Measurements from ENCODE around the gene SMIM20. TPM values are rescaled to one million over a fixed set of nuclear protein-coding genes. Genes with fewer than 3 reads are reported as not detected.

SMIM20 gene
- total RNA-seq, 1 experiment from 2014 or later = 20.1 TPM

- H3K36me3 Mint-ChIP-seq (ENCODE audit: insufficient read depth, unreplicated experiment) = peaks cover 18% of the 10 kb centered on the region
- peaks cover 9% of the 10 kb centered on the region for H3K9me3 Mint-ChIP-seq (ENCODE audit: unreplicated experiment)
- TF ChIP-seq CTCF (IDR thresholded peaks at IDR 0.05; ENCODE audit: insufficient read depth in 1 of 2, low read depth in 1 of 2, low read length in 1 of 2, severe bottlenecking in 1 of 2, unreplicated experiment in 1 of 2) = no peak
- ChIA-PET POLR2A (no interaction called here), CTCF (no interaction called here)
- peaks cover 17% of the 10 kb centered on the region for H3K4me1 ChIP-seq
- H3K9me3 ChIP-seq = no peaks in the 10 kb centered on the region
- H3K4me3 Mint-ChIP-seq (ENCODE audit: unreplicated experiment) = no peak overlapping the region
- DNase-seq = no peak
- no peaks in the 10 kb centered on the region for H3K27me3 Mint-ChIP-seq (ENCODE audit: insufficient read depth, unreplicated experiment)
- H3K4me3 ChIP-seq (ENCODE audit: low read depth, low read length) = no peak overlapping the region
- BruUV-seq (replicated peaks) = no TSS peak
- peaks cover 25% of the 10 kb centered on the region for H3K4me1 Mint-ChIP-seq (ENCODE audit: low read depth, unreplicated experiment)
- H3K27me3 ChIP-seq (replicated peaks; ENCODE audit: control insufficient read depth, insufficient read depth, low read length) = no peaks in the 10 kb centered on the region
- intact Hi-C loops (cut with micrococcal nuclease; ENCODE audit: unreplicated experiment) = no loop called here
- H3K27ac Mint-ChIP-seq (ENCODE audit: unreplicated experiment) = no peak overlapping the region
- no peaks in the 10 kb centered on the region for H3K36me3 ChIP-seq (ENCODE audit: control insufficient read depth, insufficient read depth, low read length)
Observed at GRCh38 chr4:25923745-25924144, 9.7 kb downstream of the SMIM20 start.

GRCh38 chr4:25925486-25926201 is 11.6 kb downstream of the SMIM20 start:
- peaks cover 10% of the 10 kb centered on the region for H3K36me3 Mint-ChIP-seq (ENCODE audit: insufficient read depth, unreplicated experiment)
- H3K4me1 Mint-ChIP-seq (ENCODE audit: low read depth, unreplicated experiment) = peaks cover 11% of the 10 kb centered on the region
- DNase-seq = peak in 1 of 2 experiments; percentile 37
- H3K27me3 Mint-ChIP-seq (ENCODE audit: insufficient read depth, unreplicated experiment) = no peaks in the 10 kb centered on the region
- TF ChIP-seq CTCF (IDR thresholded peaks at IDR 0.05; ENCODE audit: insufficient read depth in 1 of 2, low read depth in 1 of 2, low read length in 1 of 2, severe bottlenecking in 1 of 2, unreplicated experiment in 1 of 2) = peak; percentile 46 to 51
- no peaks in the 10 kb centered on the region for H3K27me3 ChIP-seq (replicated peaks; ENCODE audit: control insufficient read depth, insufficient read depth, low read length)
- intact Hi-C loops (cut with micrococcal nuclease; ENCODE audit: unreplicated experiment) = no loop called here
- H3K4me3 Mint-ChIP-seq (ENCODE audit: unreplicated experiment) = no peak overlapping the region
- ChIA-PET POLR2A (no interaction called here), CTCF (no interaction called here)
- 0 out of 2 replicates have a peak, but pooled peaks cover 1% of the 10 kb centered on the region for H3K4me1 ChIP-seq
- no peaks in the 10 kb centered on the region for H3K9me3 ChIP-seq
- H3K9me3 Mint-ChIP-seq (ENCODE audit: unreplicated experiment) = no peaks in the 10 kb centered on the region
- no peaks in the 10 kb centered on the region for H3K36me3 ChIP-seq (ENCODE audit: control insufficient read depth, insufficient read depth, low read length)
- no TSS peak for BruUV-seq (replicated peaks)
- no peak overlapping the region for H3K27ac Mint-ChIP-seq (ENCODE audit: unreplicated experiment)
- no peak overlapping the region for H3K4me3 ChIP-seq (ENCODE audit: low read depth, low read length)

- POLR2A ChIA-PET = no interaction called here
- Histone ChIP-seq H3K36me3 (ENCODE audit: control insufficient read depth, insufficient read depth, low read length) (no peaks in the 10 kb centered on the region), H3K4me3 (ENCODE audit: low read depth, low read length) (no peak overlapping the region), H3K27me3 (replicated peaks; ENCODE audit: control insufficient read depth, insufficient read depth, low read length) (no peaks in the 10 kb centered on the region), H3K4me1 (no peaks in the 10 kb centered on the region), H3K9me3 (no peaks in the 10 kb centered on the region)
- TF ChIP-seq CTCF (IDR thresholded peaks at IDR 0.05; ENCODE audit: insufficient read depth in 1 of 2, low read depth in 1 of 2, low read length in 1 of 2, severe bottlenecking in 1 of 2, unreplicated experiment in 1 of 2) = no peak
- Mint-ChIP-seq H3K4me1 (ENCODE audit: low read depth, unreplicated experiment) (peaks cover 3% of the 10 kb centered on the region), H3K27ac (ENCODE audit: unreplicated experiment) (no peak overlapping the region), H3K9me3 (ENCODE audit: unreplicated experiment) (no peaks in the 10 kb centered on the region), H3K4me3 (ENCODE audit: unreplicated experiment) (no peak overlapping the region), H3K36me3 (ENCODE audit: insufficient read depth, unreplicated experiment) (peaks cover 2% of the 10 kb centered on the region), H3K27me3 (ENCODE audit: insufficient read depth, unreplicated experiment) (no peaks in the 10 kb centered on the region)
- no peak for DNase-seq
- intact Hi-C loops (cut with micrococcal nuclease; ENCODE audit: unreplicated experiment) = no loop called here
- CTCF ChIA-PET = no interaction called here
- BruUV-seq (replicated peaks) = no TSS peak
Observed at GRCh38 chr4:25926462-25926861, 12.4 kb downstream of the SMIM20 start.
